OCI-LY7 (cell line): ENCODE results near the gene NPM1.

ENCODE experiments used
- EZH2phosphoT487 ChIP-seq: fragments of 200-600 bp; sonication (generic); IDR thresholded peaks from 2 replicates; pipeline ENCODE4 v1.6.1; 2018; ENCODE audit warnings: low read depth, borderline replicate concordance, mild to moderate bottlenecking, mixed run types, antibody characterized with exemption, low read length, moderate library complexity, mixed read lengths
- TF ChIP-seq, protein P1 (sequence below): fragments of 200-600 bp; sonication (generic); conservative IDR thresholded peaks from 2 replicates; pipeline ENCODE4 v1.5.1; 2014; ENCODE audit warnings: mild to moderate bottlenecking, antibody characterized with exemption, low read length, moderate library complexity, mixed read lengths

DNA sequence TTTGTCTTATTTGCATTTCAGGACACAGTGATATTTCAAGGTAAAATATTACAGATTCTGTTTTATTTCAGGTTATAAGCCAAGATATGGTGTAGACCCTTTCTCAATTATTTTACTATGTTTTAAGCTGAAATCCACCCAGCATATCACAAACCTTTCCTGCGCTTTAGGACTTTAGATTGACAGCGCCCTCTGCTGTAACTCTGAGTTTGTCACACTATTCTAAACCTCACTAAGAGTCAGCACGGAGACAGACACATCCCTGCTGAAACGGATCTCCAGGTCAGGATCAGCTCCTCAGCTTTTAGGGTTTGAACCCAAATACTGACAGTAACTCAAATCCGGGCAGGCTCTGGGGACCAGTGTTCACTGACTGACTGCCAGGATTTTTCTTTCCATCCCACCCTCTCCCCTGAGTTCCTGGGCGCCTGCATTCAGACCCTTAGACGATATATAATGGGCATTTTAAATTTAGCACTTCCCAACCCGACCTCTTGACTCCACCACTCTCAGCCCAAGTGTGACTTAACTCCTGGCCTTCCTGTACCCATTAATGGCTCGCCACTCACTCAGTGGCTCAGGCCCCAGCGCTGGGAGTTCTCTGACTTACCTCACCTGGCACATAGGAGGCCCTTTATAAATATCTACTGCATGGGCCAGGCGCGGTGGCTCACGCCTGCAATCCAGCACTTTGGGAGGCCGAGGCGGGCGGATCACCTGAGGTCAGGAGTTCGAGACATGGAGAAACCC lies 45.1 kb upstream of the NPM1 start:
- TF ChIP-seq, protein P1, sequence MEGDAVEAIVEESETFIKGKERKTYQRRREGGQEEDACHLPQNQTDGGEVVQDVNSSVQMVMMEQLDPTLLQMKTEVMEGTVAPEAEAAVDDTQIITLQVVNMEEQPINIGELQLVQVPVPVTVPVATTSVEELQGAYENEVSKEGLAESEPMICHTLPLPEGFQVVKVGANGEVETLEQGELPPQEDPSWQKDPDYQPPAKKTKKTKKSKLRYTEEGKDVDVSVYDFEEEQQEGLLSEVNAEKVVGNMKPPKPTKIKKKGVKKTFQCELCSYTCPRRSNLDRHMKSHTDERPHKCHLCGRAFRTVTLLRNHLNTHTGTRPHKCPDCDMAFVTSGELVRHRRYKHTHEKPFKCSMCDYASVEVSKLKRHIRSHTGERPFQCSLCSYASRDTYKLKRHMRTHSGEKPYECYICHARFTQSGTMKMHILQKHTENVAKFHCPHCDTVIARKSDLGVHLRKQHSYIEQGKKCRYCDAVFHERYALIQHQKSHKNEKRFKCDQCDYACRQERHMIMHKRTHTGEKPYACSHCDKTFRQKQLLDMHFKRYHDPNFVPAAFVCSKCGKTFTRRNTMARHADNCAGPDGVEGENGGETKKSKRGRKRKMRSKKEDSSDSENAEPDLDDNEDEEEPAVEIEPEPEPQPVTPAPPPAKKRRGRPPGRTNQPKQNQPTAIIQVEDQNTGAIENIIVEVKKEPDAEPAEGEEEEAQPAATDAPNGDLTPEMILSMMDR: peak; percentile 84
- no peak for TF ChIP-seq EZH2phosphoT487
